Activated T-cell treated with anti-CD3 and anti-CD28 coated beads for 1 hour (primary cell): ENCODE results near the gene PAPLN.

Source experiments
- DNase-seq: peaks from one replicate; pipeline ENCODE4 v3.0.0-alpha.2; 2020; ENCODE audit warnings: low read depth

Gene PAPLN

GRCh38 chr14:73261520-73262426, 24.5 kb downstream of the PAPLN start:
- DNase-seq = no peak

GRCh38 chr14:73262427-73263183, 25.3 kb downstream of the PAPLN start:
- DNase-seq = no peak

GRCh38 chr14:73263606-73264005, 26.3 kb downstream of the PAPLN start:
- DNase-seq = no peak

- no peak for DNase-seq
Observed at GRCh38 chr14:73264080-73264884, 27.0 kb downstream of the PAPLN start.

GRCh38 chr14:73264885-73265720, 27.8 kb downstream of the PAPLN start:
- no peak for DNase-seq

- no peak for DNase-seq
Observed at GRCh38 chr14:73265721-73266046, 28.4 kb downstream of the PAPLN start.

GRCh38 chr14:73266317-73266716, 29.0 kb downstream of the PAPLN start:
- no peak for DNase-seq

GRCh38 chr14:73267474-73267873, 30.2 kb downstream of the PAPLN start:
- DNase-seq = no peak

- no peak for DNase-seq
Observed at GRCh38 chr14:73269729-73270531, 32.6 kb downstream of the PAPLN start.

GRCh38 chr14:73272393-73272792, 35.1 kb downstream of the PAPLN start:
- no peak for DNase-seq

- DNase-seq = no peak
Observed at GRCh38 chr14:73273799-73274198, 36.5 kb downstream of the PAPLN start.

GRCh38 chr14:73276836-73277235, 39.5 kb downstream of the PAPLN start:
- no peak for DNase-seq

- no peak for DNase-seq
Observed at GRCh38 chr14:73277376-73277775, 40.1 kb downstream of the PAPLN start.

GRCh38 chr14:73280903-73281302, 43.6 kb downstream of the PAPLN start:
- no peak for DNase-seq

- DNase-seq = no peak
Observed at GRCh38 chr14:73283608-73284379, 46.5 kb downstream of the PAPLN start.

- DNase-seq = no peak
Observed at GRCh38 chr14:73285979-73286378, 48.7 kb downstream of the PAPLN start.

GRCh38 chr14:73286598-73286997, 49.3 kb downstream of the PAPLN start:
- no peak for DNase-seq

GRCh38 chr14:73287071-73287470, 49.8 kb downstream of the PAPLN start:
- no peak for DNase-seq

GRCh38 chr14:73289308-73289707, 52.0 kb downstream of the PAPLN start:
- no peak for DNase-seq

GRCh38 chr14:73289729-73290128, 52.4 kb downstream of the PAPLN start:
- no peak for DNase-seq
